H54 (cell line): Measurements from ENCODE around the gene FBXW8.
A peak's percentile ranks its signal among the peaks of the same experiment; 100 is the strongest.

Experiments used
- DNase-seq: peaks from one replicate; pipeline ENCODE4 v3.0.0; 2011; ENCODE audit warnings: low spot score, mixed read lengths; ENCODE audit not compliant: insufficient read length
- FAIRE-seq: peaks from 3 replicates; lab custom pipeline; 2011; peaks lifted over from hg19 to GRCh38; lab: Jason Lieb, UNC
- POLR2A ChIP-seq: IDR thresholded peaks from 2 replicates; pipeline ENCODE4 v1.6.1; 2011; ENCODE audit warnings: low read depth, mild to moderate bottlenecking, low read length

The FBXW8 gene

DNA sequence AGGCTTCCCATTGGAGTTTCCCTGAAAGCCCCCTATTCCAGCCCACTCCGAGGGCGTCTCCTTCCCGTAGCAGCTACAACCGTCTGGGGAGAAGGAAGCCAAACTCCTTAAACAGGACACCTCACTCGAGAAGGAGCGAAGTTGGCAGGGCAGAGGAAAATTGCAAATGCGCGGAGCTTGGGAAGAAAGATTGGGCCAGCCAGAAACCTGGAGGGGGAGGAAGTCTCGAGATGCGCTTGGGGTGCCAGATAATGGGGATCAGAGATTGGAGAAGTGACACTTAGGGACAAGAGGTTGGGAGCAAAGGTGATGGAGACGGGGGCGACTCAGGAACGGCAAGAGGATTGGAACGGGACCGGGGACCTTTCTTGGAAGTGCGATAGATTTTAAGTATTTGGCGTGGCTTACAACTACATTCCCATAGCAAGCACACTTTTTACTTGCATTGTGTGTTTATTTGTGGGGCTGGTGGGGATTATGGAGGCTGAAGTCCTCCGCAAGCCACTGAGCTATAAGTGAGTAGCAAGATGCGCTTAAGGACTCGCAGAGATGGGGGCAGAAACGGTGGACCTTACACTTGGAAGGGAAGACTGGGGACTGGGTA, 30.4 kb upstream of the FBXW8 start:
- FAIRE-seq (no peak), DNase-seq (no peak)
- TF ChIP-seq POLR2A, result no peak

DNA sequence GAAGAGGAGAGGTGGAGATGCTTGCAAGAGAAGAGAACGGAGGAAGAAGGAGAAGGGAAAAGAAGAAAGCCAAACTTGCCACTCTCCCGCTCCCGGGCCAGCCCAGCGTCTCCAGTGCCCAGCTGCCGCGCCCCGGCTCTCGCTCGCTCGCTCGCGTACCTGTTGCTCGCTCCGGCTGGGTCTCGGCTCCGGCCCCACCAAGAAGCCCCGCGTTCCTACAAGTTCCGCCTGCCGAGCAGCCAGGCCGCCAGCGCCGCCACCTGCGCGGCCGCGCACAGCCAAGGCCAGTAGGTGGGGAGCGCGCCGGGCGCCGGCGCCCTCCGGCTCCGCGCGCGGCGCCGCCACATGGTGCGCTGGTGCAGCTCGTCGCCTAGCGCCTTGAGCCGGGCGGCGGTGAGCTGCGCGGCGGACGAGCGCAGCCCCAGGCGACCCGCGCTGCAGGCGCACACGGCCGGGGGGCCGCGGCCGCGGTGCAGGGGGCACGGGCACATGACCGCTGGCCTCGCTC, 29.9 kb upstream of the FBXW8 start:
- no peak for TF ChIP-seq POLR2A
- peak; percentile 52 for DNase-seq
- FAIRE-seq, result no peak

DNA sequence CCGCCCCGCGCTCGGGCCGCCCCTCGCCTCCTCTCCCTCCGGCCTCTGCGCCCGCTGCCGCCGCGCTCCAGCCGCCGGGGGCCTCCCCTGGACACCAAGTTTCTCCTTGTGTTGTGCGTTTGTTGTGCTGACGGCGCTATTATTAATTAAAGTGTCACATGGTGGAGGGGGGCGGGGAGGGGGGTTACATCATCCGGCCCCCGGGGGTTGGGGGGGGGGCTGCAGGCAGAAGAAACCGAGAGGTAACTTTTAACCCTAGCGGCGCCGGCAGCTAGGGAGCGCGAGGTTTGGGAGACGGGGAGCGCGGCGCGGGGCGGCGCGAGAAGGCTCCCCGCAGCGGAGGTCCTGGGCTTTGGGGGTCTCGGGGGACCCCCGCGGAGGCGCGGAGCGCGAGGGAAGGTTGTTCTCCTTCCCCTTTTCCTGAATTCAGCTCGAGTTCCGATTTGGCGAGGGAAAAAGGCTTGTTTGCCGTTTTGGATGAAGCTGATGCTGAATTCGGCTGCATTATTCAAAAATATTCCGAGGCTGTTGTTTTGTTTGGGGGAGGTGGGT, 29.3 kb upstream of the FBXW8 start, which contains the start of gene HRK:
Gene HRK (minus strand): TSS at position 117 of the 552 bp plus-strand sequence. CDS start 134 bp downstream, outside the sequence.
- no peak for FAIRE-seq
- TF ChIP-seq POLR2A, result no peak
- DNase-seq, result no peak

DNA sequence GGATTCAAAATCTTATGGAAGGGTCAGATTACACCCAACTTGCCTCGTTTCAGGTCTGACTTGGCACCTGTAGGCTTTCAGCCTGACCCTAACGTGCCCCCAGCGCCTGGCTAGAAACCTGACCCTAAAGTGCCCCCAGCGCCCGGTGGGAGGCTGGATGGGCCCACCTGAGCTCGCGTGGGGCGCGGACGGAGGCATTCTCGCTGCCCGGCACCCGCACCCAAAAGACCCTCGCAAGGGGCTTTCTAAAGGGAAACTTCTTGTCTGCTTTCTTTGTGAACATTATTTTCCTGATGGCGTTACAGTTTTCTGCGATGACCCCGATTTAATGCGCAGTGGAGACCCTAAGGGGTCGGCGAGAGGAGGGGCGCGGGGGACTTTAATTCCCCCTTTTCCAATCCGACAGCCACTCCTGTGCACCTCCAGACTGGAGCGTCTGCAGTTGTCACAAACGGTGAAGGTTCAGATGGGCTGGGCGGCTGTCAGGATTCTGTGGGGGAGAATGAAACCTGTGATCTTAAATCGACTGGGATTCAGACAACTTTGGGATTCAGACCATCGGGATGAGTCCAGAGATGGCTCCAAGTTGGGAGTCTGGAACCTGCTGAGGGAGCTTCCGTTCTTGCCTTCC, 28.8 kb upstream of the FBXW8 start:
- DNase-seq, result no peak
- no peak for FAIRE-seq
- no peak for TF ChIP-seq POLR2A

DNA sequence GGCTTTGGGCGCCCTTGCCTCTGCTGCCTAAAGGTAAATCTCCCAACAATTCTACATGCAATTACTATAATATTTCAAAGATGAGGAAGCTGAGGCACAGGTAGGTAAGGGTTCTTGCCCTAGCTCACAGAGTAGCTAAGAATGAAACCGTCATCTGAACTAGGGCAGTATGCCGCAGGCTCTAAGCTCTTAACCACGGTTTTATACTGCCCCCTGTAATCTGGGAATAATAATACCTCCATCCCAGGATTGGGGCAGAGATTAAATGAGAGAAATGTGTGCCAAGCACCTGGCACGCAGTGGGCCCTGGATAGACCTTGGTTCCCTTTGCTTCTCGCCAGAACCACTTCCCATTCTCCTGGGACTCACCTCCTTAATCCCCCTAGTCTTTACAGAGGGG, 28.0 kb upstream of the FBXW8 start:
- DNase-seq (no peak), FAIRE-seq (no peak)

DNA sequence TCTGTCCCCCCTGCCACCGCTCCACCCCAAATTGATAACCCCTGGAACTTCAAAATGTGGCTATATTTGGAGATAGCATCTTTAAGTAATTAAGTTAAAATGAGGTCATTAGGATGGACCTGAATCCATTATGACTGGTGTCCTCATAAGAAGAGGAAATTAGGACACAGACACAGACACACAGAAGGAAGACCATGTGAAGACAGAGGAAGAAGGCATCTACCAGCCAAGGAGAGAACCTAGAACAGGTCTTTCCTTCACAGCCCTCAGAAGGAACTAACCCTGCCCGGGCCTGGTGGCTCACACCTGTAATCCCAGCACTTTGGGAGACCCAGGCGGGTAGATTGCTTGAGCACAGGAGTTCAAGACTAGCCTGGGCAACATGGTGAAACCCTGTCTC, 25.9 kb upstream of the FBXW8 start:
- DNase-seq (no peak), FAIRE-seq (no peak)
- TF ChIP-seq POLR2A, result no peak

More for the DNA sequence above, 28.0 kb upstream of the FBXW8 start:
- TF ChIP-seq POLR2A, result no peak

DNA sequence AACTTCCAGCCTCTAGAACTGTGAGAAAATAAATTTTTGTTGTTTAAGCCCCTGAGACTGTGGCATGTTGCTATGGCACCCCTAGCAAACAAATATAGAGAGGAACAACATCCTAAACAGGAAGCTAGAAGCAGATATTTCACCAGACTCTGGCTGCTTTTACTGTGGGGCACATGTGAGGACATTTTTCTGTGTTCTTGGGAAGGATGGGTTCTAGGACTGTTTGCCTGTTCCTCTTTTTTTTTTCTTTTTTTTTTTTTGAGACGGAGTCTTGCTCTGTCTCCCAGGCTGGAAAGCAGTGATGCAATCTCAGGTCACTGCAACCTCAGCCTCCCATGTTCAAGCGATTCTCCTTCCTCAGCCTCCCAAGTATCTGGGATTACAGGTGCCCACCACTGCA, 25.3 kb upstream of the FBXW8 start:
- DNase-seq, result no peak

DNA sequence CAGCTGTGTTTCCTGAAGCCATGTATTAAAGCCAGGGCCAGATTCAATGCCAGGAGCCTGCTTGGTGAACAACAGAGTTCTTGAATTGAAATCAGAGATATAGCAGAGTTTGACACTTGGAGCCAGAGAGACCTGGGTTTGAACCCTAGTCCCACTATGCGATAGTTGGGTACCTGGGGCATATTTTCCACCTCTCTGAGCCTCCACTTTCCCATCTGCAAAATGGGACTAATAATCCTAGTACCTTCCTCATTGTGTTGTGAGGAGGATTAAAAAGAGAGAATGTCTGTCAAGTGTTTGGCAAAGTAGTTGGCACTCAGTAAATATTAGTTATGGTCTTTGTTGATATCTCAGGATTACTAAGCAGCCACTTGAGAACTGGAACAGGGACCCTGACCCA, 23.5 kb upstream of the FBXW8 start:
- FAIRE-seq (no peak), DNase-seq (no peak)
- no peak for TF ChIP-seq POLR2A

More for the DNA sequence above, 25.3 kb upstream of the FBXW8 start:
- no peak for FAIRE-seq
- TF ChIP-seq POLR2A, result no peak

DNA sequence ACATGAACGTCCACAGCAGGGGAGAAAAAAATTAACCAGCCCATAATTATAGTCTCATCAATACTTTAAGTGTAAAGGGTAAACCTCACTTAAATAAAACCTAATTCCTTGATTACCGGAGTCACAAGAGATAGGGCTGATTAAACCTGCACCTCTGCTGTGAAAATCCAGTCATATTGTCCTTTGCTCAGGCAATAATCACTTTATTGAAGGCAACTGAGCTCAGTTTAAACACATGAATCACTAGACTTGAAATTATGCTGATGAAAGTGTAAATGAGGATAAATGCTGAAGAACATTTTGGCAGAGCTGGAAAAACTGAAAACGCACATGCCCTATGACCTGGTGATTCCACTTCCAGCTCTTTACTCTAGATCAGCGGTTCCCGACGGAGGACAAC, 22.9 kb upstream of the FBXW8 start:
- no peak for FAIRE-seq
- TF ChIP-seq POLR2A, result no peak
- no peak for DNase-seq

DNA sequence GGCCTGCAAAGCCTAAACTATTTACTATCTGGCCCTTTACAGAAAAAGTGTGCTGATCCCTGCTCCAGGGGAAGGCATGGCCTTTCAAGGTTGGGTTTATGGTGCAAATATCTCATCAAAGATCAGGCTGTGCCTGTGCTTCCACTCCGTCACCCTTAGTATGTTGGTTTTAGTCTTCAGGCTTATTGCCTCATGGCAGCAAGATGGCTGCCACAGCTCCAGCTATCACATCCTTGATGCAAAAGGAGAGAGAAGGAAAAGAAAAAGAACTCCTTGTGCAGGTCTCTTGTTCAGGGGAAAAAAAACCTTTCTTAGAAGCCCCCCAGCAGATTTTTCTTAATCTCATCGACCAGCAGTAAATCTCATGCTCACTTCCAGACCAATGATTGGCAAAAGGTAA, 20.4 kb upstream of the FBXW8 start:
- FAIRE-seq (no peak), DNase-seq (no peak)

DNA sequence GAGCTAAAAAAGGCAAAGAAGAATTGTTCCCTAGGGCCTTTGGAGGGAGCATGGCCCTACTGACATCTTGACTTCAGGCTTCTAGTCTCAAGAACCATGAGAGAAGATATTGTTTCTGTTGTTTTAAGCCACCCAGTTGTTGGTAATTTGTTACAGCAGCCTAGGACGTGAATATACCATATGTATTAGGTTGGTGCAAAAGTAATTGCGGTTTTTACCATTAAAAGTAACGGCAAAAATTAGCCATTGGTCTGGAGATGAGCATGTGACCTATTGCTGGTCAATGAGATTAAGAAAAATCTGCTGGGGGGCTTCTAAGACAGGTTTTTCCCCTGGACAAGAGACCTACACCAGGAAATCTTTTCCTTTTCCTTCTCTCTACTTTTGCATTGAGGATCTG, 19.7 kb upstream of the FBXW8 start:
- DNase-seq, result no peak
- no peak for TF ChIP-seq POLR2A
- FAIRE-seq, result no peak

More for the DNA sequence above, 20.4 kb upstream of the FBXW8 start:
- TF ChIP-seq POLR2A, result no peak

DNA sequence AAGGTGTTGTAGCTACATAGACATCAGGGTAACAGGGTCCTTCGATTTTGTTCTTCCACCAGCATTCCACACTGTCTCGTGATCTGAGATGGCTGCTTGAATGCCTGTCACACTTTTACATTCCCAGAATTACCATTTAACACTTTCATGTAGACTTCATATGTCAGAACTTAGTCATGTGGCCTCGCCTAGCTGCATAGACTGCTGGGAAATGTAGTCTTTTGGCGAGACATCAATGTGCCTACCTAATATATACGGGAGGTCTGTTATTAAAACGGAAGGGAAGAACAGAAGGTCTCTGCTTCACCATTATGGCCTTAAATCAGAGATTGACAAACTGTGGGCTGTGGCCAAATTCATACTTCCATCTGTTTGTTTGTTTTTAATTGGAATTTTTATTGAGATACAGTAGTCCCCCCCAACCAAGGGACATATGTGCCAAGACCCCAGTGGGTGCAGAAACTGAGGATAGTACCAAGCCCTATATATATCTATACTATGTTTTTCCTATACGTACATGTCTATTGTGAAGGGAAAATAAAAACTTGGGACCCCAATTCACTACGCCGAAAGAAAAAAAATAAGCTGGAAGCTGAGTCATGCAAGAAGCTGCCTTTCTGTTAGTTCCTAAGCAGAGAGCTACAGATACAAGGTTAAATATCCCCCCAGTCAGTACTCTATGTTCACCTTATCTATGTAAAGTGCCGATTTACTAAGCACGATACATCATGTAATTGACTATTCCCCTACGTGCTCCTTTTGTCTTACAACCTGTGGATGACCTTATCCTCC, 18.2 kb upstream of the FBXW8 start:
- peak; percentile 55 for FAIRE-seq
- TF ChIP-seq POLR2A, result no peak
- no peak for DNase-seq

DNA sequence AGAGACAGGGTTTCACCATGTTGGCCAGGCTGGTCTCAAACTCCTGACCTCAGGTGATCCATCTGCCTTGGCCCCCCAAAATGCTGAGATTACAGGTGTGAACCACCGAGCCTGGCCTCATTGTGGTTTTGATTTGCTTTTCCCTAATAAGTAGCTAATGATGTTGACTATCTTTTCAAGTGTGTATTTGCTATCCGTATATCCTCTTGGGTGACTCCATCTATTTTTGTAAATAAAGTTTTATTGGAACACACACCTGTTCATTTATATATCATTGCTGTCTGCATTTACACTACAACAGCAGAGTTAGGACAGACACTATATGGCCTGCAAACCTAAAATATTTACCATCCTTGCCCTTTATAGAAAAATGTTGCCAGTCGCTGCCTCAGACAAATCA, 15.8 kb upstream of the FBXW8 start:
- no peak for TF ChIP-seq POLR2A
- no peak for FAIRE-seq
- no peak for DNase-seq

DNA sequence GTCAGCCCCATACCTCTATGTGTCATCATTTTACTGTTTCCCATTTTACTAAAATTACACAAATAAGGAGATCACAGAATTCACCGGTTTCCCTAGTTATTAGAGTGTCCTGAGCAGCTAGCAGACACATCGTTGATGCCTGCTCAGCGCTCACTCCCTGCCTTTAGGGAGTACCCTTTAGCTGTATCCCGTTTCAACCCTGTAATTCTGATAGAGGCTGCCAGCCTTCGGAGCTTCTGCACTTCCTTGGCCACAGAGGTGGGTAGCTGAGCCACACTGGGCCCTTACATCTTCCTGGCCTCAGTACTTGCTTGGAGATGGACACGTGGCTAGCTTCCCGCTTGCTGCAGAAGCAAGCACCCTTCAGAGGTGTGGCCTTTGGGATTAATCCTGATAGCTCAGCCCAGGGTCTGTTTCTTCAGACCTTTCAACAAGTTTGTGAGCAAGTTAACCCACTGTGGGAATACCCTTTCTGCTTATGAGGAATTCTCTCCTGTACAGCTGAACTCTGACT, 14.3 kb upstream of the FBXW8 start:
- DNase-seq, result no peak
- no peak for FAIRE-seq
- no peak for TF ChIP-seq POLR2A
